Psoas muscle (tissue), 8 donors: ENCODE results near the gene JUP. TPM values are rescaled to one million over a fixed set of nuclear protein-coding genes. Genes with fewer than 3 reads are reported as not detected.

Source experiments
- ATAC-seq, 4 donors: fragments of 200-7000 bp; cut with Tn5 transposase; one replicate each; pipeline ENCODE4 v1.9.1; 2020; ENCODE audit warnings: moderate library complexity in 3 of 4, mild to moderate bottlenecking in 2 of 4
- DNase-seq, 2 donors: peaks; one replicate each; pipeline ENCODE4 v3.0.0-alpha.2; 2020
- H3K27ac ChIP-seq: fragments of 200-600 bp; one replicate; pipeline ENCODE4 v1.8.0; 2022
- H3K27me3 ChIP-seq, 3 donors: fragments of 200-600 bp in 1 of 3; one replicate each; pipeline versions ENCODE4 v1.6.1 to v1.8.0; 2013 to 2022; ENCODE audit warnings: low read length in 2 of 3, mild to moderate bottlenecking in 2 of 3, moderate library complexity in 1 of 3; ENCODE audit not compliant: insufficient read depth in 3 of 3
- H3K36me3 ChIP-seq, 2 donors: fragments of 200-600 bp in 1 of 2; one replicate each; pipeline versions ENCODE4 v1.6.1 to v1.8.0; 2013 to 2022; ENCODE audit warnings: low read depth in 1 of 2, mild to moderate bottlenecking in 1 of 2, moderate library complexity in 1 of 2; ENCODE audit not compliant: insufficient read depth in 1 of 2
- H3K4me1 ChIP-seq: fragments of 200-600 bp; one replicate; pipeline ENCODE4 v1.8.0; 2022
- H3K4me3 ChIP-seq: fragments of 200-600 bp; one replicate; pipeline ENCODE4 v1.8.0; 2022; ENCODE audit warnings: mild to moderate bottlenecking
- H3K9me3 ChIP-seq: fragments of 200-600 bp; one replicate; pipeline ENCODE4 v1.8.0; 2022
- WGBS, 3 donors: extraction: QIAGEN DNeasy Blood & Tissue Kit; methylation state at CpG; one replicate each; pipeline versions ENCODE4 v1.1.6 to v1.1.7; 2013; 5-methylcytosine and 5-hydroxymethylcytosine counted together
- intact Hi-C, 2 donors: fragments of 100-400 bp; cut with DNase I; formaldehyde crosslinking; loops; one replicate each; pipeline versions ENCODE4 v1.11.0 to v1.14.2; 2022
- polyA plus RNA-seq, 3 donors: library from polyadenylated mRNA; stranded (reverse); fragments of 200-250 nt; gene quantifications; one replicate each; pipeline ENCODE4 v1.2.3, GENCODE V29; 2013
- total RNA-seq, 4 donors: library from RNA; stranded (reverse); fragmentation: NEBNext Ultra II Directional in 2 of 4; extraction: Animal tissue kit (Norgen Biotek cat#: 25700) in 2 of 4; gene quantifications; one replicate each; pipeline versions ENCODE4 v1.2.1 to v1.2.4, GENCODE V29; 2021 to 2023
- TF ChIP-seq, protein P1 (sequence below): fragments of 200-600 bp; IDR thresholded peaks from one replicate; pipeline ENCODE4 v1.8.0; 2022; ENCODE audit warnings: antibody characterized with exemption
- donor health status: healthy with polysubstance abuse.
- donor health status: DM: no; HTN: no; CAD: no; lungs with moderate emphysema.
- donor health status: Bipolar disorder and iron deficiency.
- donor health status: healthy.
- donor health status: DM: yes; HTN: yes; CAD: no.
- donor health status: DM: no; HTN: no; CAD: no.
- donor health status: DM: no; HTN: no; CAD: no.
- donor health status: DM: yes; HTN: yes; CAD: no.

JUP gene
- total and polyA plus RNA-seq, 7 donors = 9.4 to 55.0 (median 30.3) TPM

DNA sequence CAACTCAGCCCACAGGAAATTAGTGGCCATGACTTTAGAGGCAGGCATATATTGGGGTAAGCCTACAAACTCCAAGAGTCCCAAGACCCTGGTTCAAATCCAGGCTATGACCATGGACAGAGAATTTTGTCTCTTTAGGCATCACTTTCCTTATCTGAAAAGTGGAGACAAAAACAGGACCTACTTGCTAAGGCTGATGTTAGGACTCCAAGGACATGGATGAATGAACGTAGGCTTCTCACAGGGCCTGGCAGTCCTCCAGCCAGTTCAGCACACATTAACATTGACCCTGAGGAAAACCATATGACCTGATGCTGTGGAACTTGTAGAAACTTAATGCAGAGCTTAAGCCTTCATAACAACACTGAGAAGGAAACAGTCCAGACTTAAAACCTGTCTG is 27.7 kb upstream of the JUP start:
- DNase-seq (no peak), ATAC-seq (no peak)
- H3K4me3 ChIP-seq = peak overlapping the region; percentile 82
- no peak overlapping the region for H3K27ac ChIP-seq
- TF ChIP-seq, protein P1, sequence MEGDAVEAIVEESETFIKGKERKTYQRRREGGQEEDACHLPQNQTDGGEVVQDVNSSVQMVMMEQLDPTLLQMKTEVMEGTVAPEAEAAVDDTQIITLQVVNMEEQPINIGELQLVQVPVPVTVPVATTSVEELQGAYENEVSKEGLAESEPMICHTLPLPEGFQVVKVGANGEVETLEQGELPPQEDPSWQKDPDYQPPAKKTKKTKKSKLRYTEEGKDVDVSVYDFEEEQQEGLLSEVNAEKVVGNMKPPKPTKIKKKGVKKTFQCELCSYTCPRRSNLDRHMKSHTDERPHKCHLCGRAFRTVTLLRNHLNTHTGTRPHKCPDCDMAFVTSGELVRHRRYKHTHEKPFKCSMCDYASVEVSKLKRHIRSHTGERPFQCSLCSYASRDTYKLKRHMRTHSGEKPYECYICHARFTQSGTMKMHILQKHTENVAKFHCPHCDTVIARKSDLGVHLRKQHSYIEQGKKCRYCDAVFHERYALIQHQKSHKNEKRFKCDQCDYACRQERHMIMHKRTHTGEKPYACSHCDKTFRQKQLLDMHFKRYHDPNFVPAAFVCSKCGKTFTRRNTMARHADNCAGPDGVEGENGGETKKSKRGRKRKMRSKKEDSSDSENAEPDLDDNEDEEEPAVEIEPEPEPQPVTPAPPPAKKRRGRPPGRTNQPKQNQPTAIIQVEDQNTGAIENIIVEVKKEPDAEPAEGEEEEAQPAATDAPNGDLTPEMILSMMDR = no peak
- H3K9me3 ChIP-seq = no peaks in the 10 kb centered on the region
- H3K27me3 ChIP-seq = no peaks in the 10 kb centered on the region
- 42 to 72% (median 55%) methylated on average over 1 of the region's 1 CpG for WGBS, 3 donors
- intact Hi-C loops = no loop called here
- H3K36me3 ChIP-seq = no peaks in the 10 kb centered on the region
- H3K4me1 ChIP-seq = no peaks in the 10 kb centered on the region

DNA sequence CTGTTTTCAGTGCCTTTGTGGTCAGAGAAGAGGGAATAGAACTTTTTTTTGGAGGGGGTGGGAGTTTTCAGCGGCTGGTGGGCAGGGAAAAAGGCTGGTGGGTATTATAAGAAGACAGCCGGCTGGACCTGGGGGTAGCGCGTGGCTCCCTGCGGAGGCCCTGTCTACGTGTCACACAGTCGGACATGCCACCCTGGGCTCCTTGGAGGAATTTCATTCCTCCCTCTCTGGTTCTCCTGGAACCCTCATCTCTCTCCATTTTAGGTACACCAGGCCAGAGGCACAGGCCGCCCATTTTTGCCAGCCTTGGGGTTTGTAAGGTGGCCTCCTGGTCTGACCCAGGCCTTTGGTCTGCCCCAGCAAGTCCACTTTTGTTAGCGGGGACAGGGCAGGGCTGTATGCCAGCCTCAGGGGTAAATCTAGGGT is 27.2 kb upstream of the JUP start:
- peak overlapping the region; percentile 82 for H3K4me3 ChIP-seq
- WGBS, 3 donors = 54 to 76% (median 63%) methylated on average over 9 of the region's 9 CpGs
- no peaks in the 10 kb centered on the region for H3K9me3 ChIP-seq
- H3K36me3 ChIP-seq = no peaks in the 10 kb centered on the region
- no peaks in the 10 kb centered on the region for H3K4me1 ChIP-seq
- H3K27ac ChIP-seq = no peak overlapping the region
- no peaks in the 10 kb centered on the region for H3K27me3 ChIP-seq
- intact Hi-C loops = no loop called here
- DNase-seq (no peak), ATAC-seq (no peak)
- TF ChIP-seq, protein P1 = no peak

DNA sequence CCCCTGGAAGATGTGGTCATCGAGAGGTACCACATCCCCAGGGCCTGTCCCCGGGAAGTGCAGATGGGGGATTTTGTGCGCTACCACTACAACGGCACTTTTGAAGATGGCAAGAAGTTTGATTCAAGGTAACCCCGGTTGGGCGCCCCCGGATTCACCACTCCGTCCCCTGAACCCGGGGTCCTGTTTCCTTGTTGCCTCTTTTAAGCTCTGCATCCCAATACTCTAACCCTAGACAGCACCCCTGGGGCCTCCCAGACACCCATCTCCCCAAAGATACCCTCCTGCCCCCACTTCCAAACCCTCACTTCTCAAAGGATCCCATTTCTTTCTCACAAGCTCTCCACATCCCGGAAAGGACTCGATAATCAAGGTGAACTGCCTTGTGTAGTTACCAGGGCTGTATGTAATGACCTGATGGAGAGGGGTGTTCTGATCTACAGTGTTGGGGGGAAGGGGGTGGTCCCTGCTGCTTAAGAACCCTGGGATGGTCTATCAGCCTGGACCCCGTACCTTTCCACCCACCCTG is 26.7 kb upstream of the JUP start:
- 25 to 37% (median 30%) methylated on average over 12 of the region's 12 CpGs for WGBS, 3 donors
- ATAC-seq (no peak), DNase-seq (no peak)
- H3K4me3 ChIP-seq = peak overlapping the region; percentile 82
- no peaks in the 10 kb centered on the region for H3K36me3 ChIP-seq
- no peaks in the 10 kb centered on the region for H3K4me1 ChIP-seq
- intact Hi-C loops = no loop called here
- no peak overlapping the region for H3K27ac ChIP-seq
- TF ChIP-seq, protein P1 = no peak
- no peaks in the 10 kb centered on the region for H3K9me3 ChIP-seq
- H3K27me3 ChIP-seq = no peaks in the 10 kb centered on the region

DNA sequence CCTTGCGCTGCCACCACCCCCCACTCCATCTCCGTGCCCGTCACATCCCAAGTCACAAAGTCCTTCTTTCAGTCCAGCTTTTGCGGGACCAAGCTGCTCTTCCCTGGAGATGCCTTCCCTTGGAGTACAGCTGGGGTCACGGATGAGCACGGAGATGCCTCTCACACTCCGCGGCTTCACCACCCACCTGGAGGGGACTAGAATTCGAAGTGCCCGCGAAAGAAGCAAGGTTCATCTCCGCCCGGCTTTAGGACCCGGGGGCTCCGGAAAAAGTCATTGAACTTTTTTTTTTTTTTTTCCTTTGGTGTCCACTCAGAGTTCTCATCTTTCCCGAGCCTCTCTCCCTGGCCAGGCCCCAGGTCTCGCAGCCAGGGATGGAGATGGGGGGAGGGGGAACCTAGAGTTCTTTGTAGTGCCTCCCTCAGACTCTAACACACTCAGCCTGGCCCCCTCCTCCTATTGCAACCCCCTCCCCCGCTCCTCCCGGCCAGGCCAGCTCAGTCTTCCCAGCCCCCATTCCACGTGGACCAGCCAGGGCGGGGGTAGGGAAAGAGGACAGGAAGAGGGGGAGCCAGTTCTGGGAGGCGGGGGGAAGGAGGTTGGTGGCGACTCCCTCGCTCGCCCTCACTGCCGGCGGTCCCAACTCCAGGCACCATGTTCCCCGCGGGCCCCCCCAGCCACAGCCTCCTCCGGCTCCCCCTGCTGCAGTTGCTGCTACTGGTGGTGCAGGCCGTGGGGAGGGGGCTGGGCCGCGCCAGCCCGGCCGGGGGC is 26.1 kb upstream of the JUP start, which contains the start of gene FKBP10:
Gene FKBP10 (plus strand): TSS at position 624 of the 771 bp plus-strand sequence. CDS start 31 bp downstream, at position 655.
- ATAC-seq = peak; percentile 29 to 78 (median 49)
- Histone ChIP-seq H3K36me3 (no peaks in the 10 kb centered on the region), H3K27me3 (no peaks in the 10 kb centered on the region), H3K9me3 (no peaks in the 10 kb centered on the region), H3K4me3 (peak within 1 kb of the TSS; percentile 82), H3K4me1 (no peaks in the 10 kb centered on the region), H3K27ac (peak within 1 kb of the TSS; percentile 4)
- intact Hi-C loops = no loop called here
- WGBS, 3 donors = 2 to 4% (median 2%) methylated on average over 23 to 35 of the region's 35 CpGs
- DNase-seq = peak; percentile 74 to 80
- TF ChIP-seq, protein P1 = no peak
